Ectodermal cell (in vitro differentiated cells): ENCODE results near the gene CCR9. TPM values are rescaled to one million over a fixed set of nuclear protein-coding genes. Genes with fewer than 3 reads are reported as not detected.
"Not testable (repeated sequence)": the region's sequence is repeated elsewhere in the genome, so short reads cannot be mapped to it uniquely, and the experiment has no call there.

Experiments used
- H3K27ac ChIP-seq: 2 replicates; pipeline ENCODE4 v1.7.0; 2013; ENCODE audit warnings: mild to moderate bottlenecking, low read depth, low read length; ENCODE audit not compliant: insufficient read depth, poor library complexity, severe bottlenecking
- H3K27me3 ChIP-seq: 2 replicates; pipeline ENCODE4 v1.7.0; 2013; ENCODE audit warnings: mild to moderate bottlenecking, low read length; ENCODE audit not compliant: insufficient read depth, control insufficient read depth, poor library complexity, severe bottlenecking
- H3K36me3 ChIP-seq: one replicate; pipeline ENCODE4 v1.7.0; 2013; ENCODE audit warnings: low read length; ENCODE audit not compliant: control insufficient read depth, insufficient read depth
- H3K4me1 ChIP-seq: one replicate; pipeline ENCODE4 v1.7.0; 2013; ENCODE audit warnings: low read length; ENCODE audit not compliant: control insufficient read depth, insufficient read depth
- H3K4me3 ChIP-seq: 2 replicates; pipeline ENCODE4 v1.7.0; 2013; ENCODE audit warnings: low read depth, low read length, control low read depth; ENCODE audit not compliant: insufficient read depth
- H3K9me3 ChIP-seq: 2 replicates; pipeline ENCODE4 v1.7.0; 2013; ENCODE audit warnings: mild to moderate bottlenecking, low read length, moderate library complexity; ENCODE audit not compliant: control insufficient read depth
- WGBS, 2 experiments: methylation state at CpG; one replicate each; pipeline ENCODE4 v1.1.7; 2013; ENCODE audit warnings: missing lambda C conversion rate in 2 of 2; 5-methylcytosine and 5-hydroxymethylcytosine counted together
- polyA plus RNA-seq, 4 experiments: library from polyadenylated mRNA; stranded (reverse); fragments of 50-300 nt; gene quantifications; one replicate each; pipeline ENCODE4 v1.2.3, GENCODE V29; 2013

Gene CCR9
- not detected for polyA plus RNA-seq (2013, experiment 1 of 4)
- polyA plus RNA-seq (2013, experiment 2 of 4), result not detected
- not detected for polyA plus RNA-seq (2013, experiment 3 of 4)
- polyA plus RNA-seq (2013, experiment 4 of 4), result not detected

GRCh38 chr3:45885979-45886705, at the start of gene CCR9:
TSS of gene CCR9 (plus strand) at chr3:45886543. CDS start at chr3:45894934, 8,391 bp downstream.
- H3K36me3 ChIP-seq, result no peaks in the 10 kb centered on the region
- WGBS, 2 experiments, result 88 to 91% methylated on average over 9 of the region's 9 CpGs
- H3K4me1 ChIP-seq, result no peaks in the 10 kb centered on the region
- no peak within 1 kb of the TSS for H3K27ac ChIP-seq
- H3K4me3 ChIP-seq, result no peak within 1 kb of the TSS
- H3K9me3 ChIP-seq, result no peaks in the 10 kb centered on the region
- no peaks in the 10 kb centered on the region for H3K27me3 ChIP-seq

- Histone ChIP-seq H3K27ac (no peak overlapping the region), H3K4me3 (no peak overlapping the region), H3K27me3 (peaks cover 16% of the 10 kb centered on the region), H3K36me3 (no peaks in the 10 kb centered on the region), H3K4me1 (no peaks in the 10 kb centered on the region), H3K9me3 (no peaks in the 10 kb centered on the region)
- 88 to 100% methylated on average over 1 of the region's 1 CpG for WGBS, 2 experiments
These were observed 47.9 kb upstream of the CCR9 start for GRCh38 chr3:45838466-45838865.

GRCh38 chr3:45841420-45841756, 45.0 kb upstream of the CCR9 start:
- 11 to 12% methylated on average over 15 of the region's 15 CpGs for WGBS, 2 experiments
- Histone ChIP-seq H3K4me1 (no peaks in the 10 kb centered on the region), H3K36me3 (no peaks in the 10 kb centered on the region), H3K27me3 (peaks cover 42% of the 10 kb centered on the region), H3K4me3 (peak overlapping the region; percentile 90), H3K27ac (peak overlapping the region; percentile 64), H3K9me3 (no peaks in the 10 kb centered on the region)

GRCh38 chr3:45841757-45842491, 44.4 kb upstream of the CCR9 start, which contains the start of gene LZTFL1:
TSS of gene LZTFL1 (minus strand) at chr3:45842119. CDS start at chr3:45841991, 128 bp downstream.
- no peaks in the 10 kb centered on the region for H3K4me1 ChIP-seq
- H3K9me3 ChIP-seq, result no peaks in the 10 kb centered on the region
- peaks cover 47% of the 10 kb centered on the region for H3K27me3 ChIP-seq
- 4 to 5% methylated on average over 49 of the region's 49 CpGs for WGBS, 2 experiments
- H3K27ac ChIP-seq, result peak within 1 kb of the TSS; percentile 64
- peak within 1 kb of the TSS; percentile 90 for H3K4me3 ChIP-seq
- no peaks in the 10 kb centered on the region for H3K36me3 ChIP-seq

GRCh38 chr3:45842851-45843625, 43.3 kb upstream of the CCR9 start:
- H3K4me3 ChIP-seq, result no peak overlapping the region
- H3K9me3 ChIP-seq, result no peaks in the 10 kb centered on the region
- peaks cover 58% of the 10 kb centered on the region for H3K27me3 ChIP-seq
- WGBS, 2 experiments, result 88 to 92% methylated on average over 9 of the region's 9 CpGs
- no peaks in the 10 kb centered on the region for H3K36me3 ChIP-seq
- no peak overlapping the region for H3K27ac ChIP-seq
- no peaks in the 10 kb centered on the region for H3K4me1 ChIP-seq

GRCh38 chr3:45844616-45845015, 41.7 kb upstream of the CCR9 start:
- Histone ChIP-seq H3K27me3 (peaks cover 73% of the 10 kb centered on the region), H3K27ac (no peak overlapping the region), H3K4me3 (no peak overlapping the region), H3K4me1 (no peaks in the 10 kb centered on the region), H3K36me3 (no peaks in the 10 kb centered on the region), H3K9me3 (no peaks in the 10 kb centered on the region)
- WGBS, 2 experiments, result no CpG with 5 or more reads among the region's 1 CpG

- peaks cover 83% of the 10 kb centered on the region for H3K27me3 ChIP-seq
- no peak overlapping the region for H3K4me3 ChIP-seq
- 92 to 100% methylated on average over 1 of the region's 1 CpG for WGBS, 2 experiments
- H3K9me3 ChIP-seq, result no peaks in the 10 kb centered on the region
- no peak overlapping the region for H3K27ac ChIP-seq
- H3K4me1 ChIP-seq, result no peaks in the 10 kb centered on the region
- H3K36me3 ChIP-seq, result no peaks in the 10 kb centered on the region
These were observed 38.0 kb upstream of the CCR9 start for GRCh38 chr3:45848392-45848791.

GRCh38 chr3:45852828-45853227, 33.5 kb upstream of the CCR9 start:
- peaks cover 45% of the 10 kb centered on the region for H3K27me3 ChIP-seq
- no peak overlapping the region for H3K4me3 ChIP-seq
- 78 to 95% methylated on average over 2 of the region's 2 CpGs for WGBS, 2 experiments
- no peaks in the 10 kb centered on the region for H3K4me1 ChIP-seq
- no peaks in the 10 kb centered on the region for H3K36me3 ChIP-seq
- H3K27ac ChIP-seq, result no peak overlapping the region
- H3K9me3 ChIP-seq, result no peaks in the 10 kb centered on the region

GRCh38 chr3:45856323-45856722, 30.0 kb upstream of the CCR9 start:
- H3K4me3 ChIP-seq, H3K9me3 ChIP-seq, H3K36me3 ChIP-seq, H3K27ac ChIP-seq, H3K4me1 ChIP-seq: not testable (repeated sequence)
- H3K27me3 ChIP-seq, result peaks cover 13% of the 10 kb centered on the region
- 80 to 82% methylated on average over 1 of the region's 1 CpG for WGBS, 2 experiments

- not testable (repeated sequence) for H3K27ac ChIP-seq, H3K4me3 ChIP-seq, H3K36me3 ChIP-seq, H3K9me3 ChIP-seq, H3K4me1 ChIP-seq, H3K27me3 ChIP-seq
- WGBS, 2 experiments, result 76 to 88% methylated on average over 2 of the region's 2 CpGs
These were observed 29.3 kb upstream of the CCR9 start for GRCh38 chr3:45857024-45857423.
